GM12892 (cell line): ENCODE results near the gene LHX1.

Experiments
- DNase-seq: peaks from one replicate; pipeline ENCODE4 v3.0.0; 2011; ENCODE audit not compliant: insufficient read length
- FAIRE-seq: peaks from 2 replicates; lab custom pipeline; 2011; peaks lifted over from hg19 to GRCh38; lab: Jason Lieb, UNC
- POLR2A ChIP-seq: IDR thresholded peaks from 2 replicates; pipeline ENCODE4 v1.6.1; 2011; ENCODE audit warnings: low read depth, low read length, control low read depth
- POLR2AphosphoS5 ChIP-seq: IDR thresholded peaks from 2 replicates; pipeline ENCODE4 v1.6.1; 2011; ENCODE audit warnings: low read depth, low read length, control low read depth
- TAF1 ChIP-seq: IDR thresholded peaks from 2 replicates; pipeline ENCODE4 v1.6.1; 2011; ENCODE audit warnings: low read depth, mild to moderate bottlenecking, control low read depth, low read length, borderline replicate concordance

The LHX1 gene

DNA sequence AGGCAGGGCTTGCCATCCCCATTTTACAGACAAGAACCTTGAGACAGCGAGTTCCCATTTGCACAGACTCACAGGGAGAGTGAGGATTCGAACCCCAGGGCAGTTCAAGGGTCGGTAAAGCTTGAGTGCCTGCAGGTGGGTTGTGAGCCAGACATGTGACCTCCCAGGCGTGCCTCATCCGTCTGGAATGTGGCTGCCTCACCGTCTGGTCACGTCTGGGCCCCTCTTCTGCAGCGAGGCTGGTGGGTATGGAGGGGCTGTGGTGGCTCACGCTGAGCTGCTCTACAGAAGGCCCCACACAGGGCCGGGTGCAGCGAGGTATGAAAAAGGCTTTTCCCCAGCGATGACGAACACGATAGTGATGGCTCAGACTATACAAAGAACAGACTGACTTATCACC lies 35.8 kb upstream of the LHX1 start:
- no peak for DNase-seq
- TF ChIP-seq TAF1 = no peak
- no peak for TF ChIP-seq POLR2A
- no peak for TF ChIP-seq POLR2AphosphoS5
- FAIRE-seq = no peak

GRCh38 chr17:36907407-36907806 lies 29.9 kb upstream of the LHX1 start:
- TF ChIP-seq TAF1 (no peak), POLR2AphosphoS5 (no peak), POLR2A (no peak)
- FAIRE-seq = no peak
- no peak for DNase-seq

GRCh38 chr17:36910513-36910912 lies 26.8 kb upstream of the LHX1 start:
- no peak for FAIRE-seq
- DNase-seq = no peak

GRCh38 chr17:36911001-36911400 lies 26.3 kb upstream of the LHX1 start:
- FAIRE-seq = no peak
- TF ChIP-seq POLR2AphosphoS5 (no peak), TAF1 (no peak), POLR2A (no peak)
- DNase-seq = no peak

More at GRCh38 chr17:36910513-36910912, 26.8 kb upstream of the LHX1 start:
- TF ChIP-seq POLR2A (no peak), TAF1 (no peak), POLR2AphosphoS5 (no peak)

GRCh38 chr17:36913132-36913531 lies 24.1 kb upstream of the LHX1 start:
- DNase-seq = no peak
- no peak for TF ChIP-seq TAF1
- TF ChIP-seq POLR2AphosphoS5 = no peak
- TF ChIP-seq POLR2A = no peak
- no peak for FAIRE-seq

- no peak for TF ChIP-seq TAF1
- TF ChIP-seq POLR2AphosphoS5 = no peak
- TF ChIP-seq POLR2A = no peak
- FAIRE-seq (no peak), DNase-seq (no peak)
These were observed 19.0 kb upstream of the LHX1 start for GRCh38 chr17:36918211-36918691.

GRCh38 chr17:36919407-36919968 lies 17.8 kb upstream of the LHX1 start:
- TF ChIP-seq POLR2A = no peak
- no peak for TF ChIP-seq TAF1
- TF ChIP-seq POLR2AphosphoS5 = no peak
- DNase-seq = no peak
- FAIRE-seq = no peak

DNA sequence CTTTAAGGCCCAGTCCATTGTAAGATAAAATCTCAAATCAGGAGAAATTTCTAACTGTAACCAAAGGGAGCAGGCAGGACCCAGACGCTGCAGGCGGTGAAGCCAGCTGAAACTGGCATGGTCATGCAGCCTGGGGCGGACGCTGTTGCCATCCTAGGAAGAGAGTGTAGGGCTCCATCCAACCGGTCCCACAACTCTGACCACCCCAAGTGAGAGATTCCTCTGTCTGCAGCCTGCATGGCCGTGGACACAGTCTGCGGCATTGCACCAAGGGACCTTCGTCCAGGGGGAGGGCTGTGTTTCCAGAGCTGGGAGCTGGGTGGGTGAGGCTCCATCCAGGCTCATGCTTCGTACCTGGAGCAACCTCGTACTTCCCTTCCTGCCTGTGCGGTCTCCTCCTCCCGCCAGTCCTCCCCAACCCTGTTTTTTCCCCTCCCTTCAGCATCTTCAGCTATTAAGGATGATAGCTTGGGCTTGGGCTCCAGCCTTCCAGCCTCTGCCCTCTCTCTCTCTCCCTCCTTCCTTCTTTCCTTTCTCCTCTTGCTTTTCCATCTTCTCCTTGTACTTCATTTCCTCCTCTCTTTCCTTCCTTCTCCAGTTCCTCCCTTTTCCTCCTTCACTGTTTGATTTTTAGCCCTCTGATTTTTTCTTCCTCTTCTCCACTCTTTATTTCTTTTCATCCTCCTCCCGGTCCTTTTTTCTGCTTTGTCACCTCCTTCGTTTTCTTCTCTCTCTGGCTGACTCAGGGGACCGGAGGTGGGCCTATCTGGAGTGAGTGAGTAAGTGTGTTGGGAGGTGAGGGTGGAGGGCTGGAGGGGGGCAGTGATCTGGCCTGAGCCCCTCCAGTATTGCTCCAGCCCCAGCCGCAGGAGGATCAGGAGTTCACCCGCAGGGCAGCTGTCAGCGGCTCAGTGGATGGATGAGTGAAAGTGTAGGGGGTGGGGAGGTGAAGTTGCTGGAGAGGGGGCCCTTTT lies 17.0 kb upstream of the LHX1 start:
- no peak for FAIRE-seq

GRCh38 chr17:36921095-36921851 lies 16.0 kb upstream of the LHX1 start:
- FAIRE-seq (no peak), DNase-seq (no peak)
- TF ChIP-seq POLR2AphosphoS5 = no peak
- no peak for TF ChIP-seq POLR2A
- no peak for TF ChIP-seq TAF1

More for the DNA sequence above, 17.0 kb upstream of the LHX1 start:
- no peak for DNase-seq
- TF ChIP-seq POLR2A (no peak), POLR2AphosphoS5 (no peak), TAF1 (no peak)

DNA sequence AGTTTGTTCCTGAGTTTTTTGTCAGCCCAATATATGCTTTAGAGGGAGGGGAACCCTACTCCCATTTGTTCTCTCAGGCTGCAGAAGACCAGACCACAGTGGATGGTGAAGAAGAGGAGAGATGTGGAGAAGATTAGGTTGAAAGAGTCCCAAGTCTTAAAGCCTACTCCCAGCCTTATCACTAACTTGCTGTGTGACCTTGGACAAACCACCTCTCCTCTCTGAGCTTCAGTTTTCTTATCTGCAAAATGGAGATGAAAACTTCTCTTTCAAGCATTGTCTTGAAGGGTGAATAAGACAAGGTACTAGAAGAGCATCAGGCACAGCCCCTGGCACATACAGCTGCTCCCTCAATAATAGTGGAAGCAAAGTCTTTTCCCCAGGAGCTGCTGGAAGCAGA lies 15.1 kb upstream of the LHX1 start:
- TF ChIP-seq TAF1 (no peak), POLR2AphosphoS5 (no peak), POLR2A (no peak)
- FAIRE-seq = no peak

DNA sequence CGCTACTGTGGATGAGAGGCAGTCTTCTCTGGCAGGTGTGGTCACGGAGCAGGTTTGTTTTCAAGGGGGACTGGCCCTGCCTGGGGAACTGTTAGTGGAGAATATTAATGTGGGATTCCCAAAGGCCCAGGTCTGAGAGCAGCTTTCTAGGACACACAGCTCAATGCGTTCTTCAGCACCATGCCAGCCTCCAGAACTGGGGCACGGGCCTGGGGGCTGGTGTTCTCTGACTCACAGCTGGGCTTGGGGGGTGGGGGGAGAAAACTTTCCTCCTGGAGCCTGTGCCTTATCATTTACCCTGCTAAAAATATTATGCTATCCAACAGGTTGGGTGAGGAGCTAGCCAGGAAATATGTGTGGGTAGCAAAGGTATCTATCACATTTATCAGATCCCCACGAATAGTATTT lies 13.5 kb upstream of the LHX1 start:
- no peak for DNase-seq
- FAIRE-seq = no peak
- TF ChIP-seq TAF1 = no peak
- TF ChIP-seq POLR2AphosphoS5 = no peak
- no peak for TF ChIP-seq POLR2A

More for the DNA sequence above, 15.1 kb upstream of the LHX1 start:
- DNase-seq = no peak

DNA sequence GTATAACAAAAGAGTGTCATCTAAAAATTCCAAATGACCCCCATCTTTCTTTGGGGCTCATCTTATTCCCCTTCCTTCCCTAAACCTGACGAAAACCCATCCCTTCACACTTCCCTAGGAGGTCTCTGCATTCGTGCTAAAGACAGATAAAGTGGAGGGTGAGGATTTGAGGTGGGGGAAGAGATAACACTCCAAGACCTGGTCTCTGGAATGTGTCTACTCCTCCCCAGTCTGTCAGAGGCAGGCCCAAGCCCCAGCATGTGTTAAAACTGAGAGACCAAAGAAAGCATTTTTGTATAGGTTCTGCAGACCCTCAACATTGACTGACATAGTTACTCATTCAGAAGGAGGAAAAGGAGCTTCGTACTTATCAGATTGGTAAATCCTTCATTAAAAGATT lies 11.0 kb upstream of the LHX1 start:
- TF ChIP-seq POLR2AphosphoS5 = no peak
- TF ChIP-seq TAF1 = no peak
- no peak for TF ChIP-seq POLR2A
- no peak for DNase-seq
- no peak for FAIRE-seq
